ENCODE data around the gene TRAPPC2L. TPM values are rescaled to one million over a fixed set of nuclear protein-coding genes. Genes with fewer than 3 reads are reported as not detected.

Gene TRAPPC2L
- total RNA-seq, 1 experiment from 2014 or later: 48.8 TPM

- DNase-seq (ENCODE audit: low read depth): no peak
- in situ Hi-C loops (cut with HindIII; ENCODE audit: low pct_unique_long_range_greater_than_20kb, low sequenced_read_pairs): no loop called here
Observed at GRCh38 chr16:88850531-88851199, 6.3 kb upstream of the TRAPPC2L start.

- no peak for DNase-seq (ENCODE audit: low read depth)
- in situ Hi-C loops (cut with HindIII; ENCODE audit: low pct_unique_long_range_greater_than_20kb, low sequenced_read_pairs): no loop called here
Observed at GRCh38 chr16:88851616-88852015, 5.3 kb upstream of the TRAPPC2L start.

- in situ Hi-C loops (cut with HindIII; ENCODE audit: low pct_unique_long_range_greater_than_20kb, low sequenced_read_pairs): no loop called here
- DNase-seq (ENCODE audit: low read depth): no peak
Observed at GRCh38 chr16:88853325-88853941, 3.5 kb upstream of the TRAPPC2L start.

GRCh38 chr16:88854306-88855111 lies 2.4 kb upstream of the TRAPPC2L start:
- in situ Hi-C loops (cut with HindIII; ENCODE audit: low pct_unique_long_range_greater_than_20kb, low sequenced_read_pairs): no loop called here
- DNase-seq (ENCODE audit: low read depth): no peak

- in situ Hi-C loops (cut with HindIII; ENCODE audit: low pct_unique_long_range_greater_than_20kb, low sequenced_read_pairs): no loop called here
- no peak for DNase-seq (ENCODE audit: low read depth)
Observed at GRCh38 chr16:88855176-88855575, 1.8 kb upstream of the TRAPPC2L start.

GRCh38 chr16:88855736-88856121 lies 1.2 kb upstream of the TRAPPC2L start:
- in situ Hi-C loops (cut with HindIII; ENCODE audit: low pct_unique_long_range_greater_than_20kb, low sequenced_read_pairs): no loop called here
- DNase-seq (ENCODE audit: low read depth): no peak

- DNase-seq (ENCODE audit: low read depth): no peak
- in situ Hi-C loops (cut with HindIII; ENCODE audit: low pct_unique_long_range_greater_than_20kb, low sequenced_read_pairs): no loop called here
Observed at GRCh38 chr16:88856122-88856827, 652 bp upstream of the TRAPPC2L start.

- in situ Hi-C loops (cut with HindIII; ENCODE audit: low pct_unique_long_range_greater_than_20kb, low sequenced_read_pairs): no loop called here
- peak; percentile 47 for DNase-seq (ENCODE audit: low read depth)
Observed at GRCh38 chr16:88857728-88858339, 907 bp downstream of the TRAPPC2L start.

- in situ Hi-C loops (cut with HindIII; ENCODE audit: low pct_unique_long_range_greater_than_20kb, low sequenced_read_pairs): no loop called here
- no peak for DNase-seq (ENCODE audit: low read depth)
Observed at GRCh38 chr16:88859381-88860091, 2.6 kb downstream of the TRAPPC2L start.

GRCh38 chr16:88861359-88861758 lies 4.4 kb downstream of the TRAPPC2L start:
- no peak for DNase-seq (ENCODE audit: low read depth)
- in situ Hi-C loops (cut with HindIII; ENCODE audit: low pct_unique_long_range_greater_than_20kb, low sequenced_read_pairs): no loop called here

GRCh38 chr16:88862968-88863367 lies 6.0 kb downstream of the TRAPPC2L start:
- in situ Hi-C loops (cut with HindIII; ENCODE audit: low pct_unique_long_range_greater_than_20kb, low sequenced_read_pairs): no loop called here
- DNase-seq (ENCODE audit: low read depth): no peak

- no peak for DNase-seq (ENCODE audit: low read depth)
Observed at GRCh38 chr16:88863426-88863825, 6.5 kb downstream of the TRAPPC2L start.

GRCh38 chr16:88864099-88864498 lies 7.2 kb downstream of the TRAPPC2L start:
- DNase-seq (ENCODE audit: low read depth): no peak
- in situ Hi-C loops (cut with HindIII; ENCODE audit: low pct_unique_long_range_greater_than_20kb, low sequenced_read_pairs): no loop called here

More at GRCh38 chr16:88863426-88863825, 6.5 kb downstream of the TRAPPC2L start:
- in situ Hi-C loops (cut with HindIII; ENCODE audit: low pct_unique_long_range_greater_than_20kb, low sequenced_read_pairs): no loop called here

GRCh38 chr16:88864521-88864920 lies 7.6 kb downstream of the TRAPPC2L start:
- no peak for DNase-seq (ENCODE audit: low read depth)
- in situ Hi-C loops (cut with HindIII; ENCODE audit: low pct_unique_long_range_greater_than_20kb, low sequenced_read_pairs): no loop called here

- no peak for DNase-seq (ENCODE audit: low read depth)
- in situ Hi-C loops (cut with HindIII; ENCODE audit: low pct_unique_long_range_greater_than_20kb, low sequenced_read_pairs): no loop called here
Observed at GRCh38 chr16:88865310-88865709, 8.4 kb downstream of the TRAPPC2L start.

- no peak for DNase-seq (ENCODE audit: low read depth)
- in situ Hi-C loops (cut with HindIII; ENCODE audit: low pct_unique_long_range_greater_than_20kb, low sequenced_read_pairs): no loop called here
Observed at GRCh38 chr16:88865742-88866141, 8.8 kb downstream of the TRAPPC2L start.

GRCh38 chr16:88866151-88866920 lies 9.4 kb downstream of the TRAPPC2L start, which contains the start of gene PABPN1L:
Gene PABPN1L (minus strand): TSS chr16:88866660. CDS start chr16:88866606, 54 bp downstream.
- DNase-seq (ENCODE audit: low read depth): no peak
- in situ Hi-C loops (cut with HindIII; ENCODE audit: low pct_unique_long_range_greater_than_20kb, low sequenced_read_pairs): no loop called here
